Ramos (cell line): ENCODE data around the gene ELP2.

ENCODE experiments used
- in situ Hi-C: fragments of 300-500 bp; cut with MboI; formaldehyde crosslinking; loops from one replicate; pipeline ENCODE4 v1.14.3; 2022; ENCODE audit warnings: low sequenced_read_pairs; ENCODE audit not compliant: unreplicated experiment

ELP2 gene

GRCh38 chr18:36211612-36212065 lies 81.9 kb downstream of the ELP2 start:
- in situ Hi-C loops: no loop called here

GRCh38 chr18:36212301-36213171 lies 82.8 kb downstream of the ELP2 start:
- in situ Hi-C loops: no loop called here

- in situ Hi-C loops: no loop called here
These were observed 85.1 kb downstream of the ELP2 start for GRCh38 chr18:36214811-36215210.

DNA sequence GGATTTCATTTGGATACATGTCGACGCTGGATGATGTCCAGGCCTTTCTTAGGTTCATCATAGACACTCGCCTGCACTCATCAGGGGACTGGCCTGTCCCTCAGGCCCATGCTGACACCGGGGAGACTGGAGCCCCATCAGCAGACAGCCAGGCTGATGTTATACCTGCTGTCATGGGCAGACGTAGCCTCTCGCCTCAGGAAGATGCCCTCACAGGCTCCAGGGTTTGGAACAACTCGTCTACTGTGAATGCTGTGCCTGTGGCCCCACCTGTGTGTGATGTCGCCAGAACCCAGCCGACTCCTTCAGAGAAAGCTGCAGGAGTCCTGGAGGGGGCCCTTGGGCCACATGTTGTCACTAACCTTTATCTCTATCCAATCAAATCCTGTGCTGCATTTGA lies 85.9 kb downstream of the ELP2 start:
- in situ Hi-C loops: no loop called here

GRCh38 chr18:36217348-36217747 lies 87.6 kb downstream of the ELP2 start:
- in situ Hi-C loops: no loop called here

GRCh38 chr18:36229188-36229587 lies 99.5 kb downstream of the ELP2 start:
- in situ Hi-C loops: no loop called here
